IMR-90 (cell line): ENCODE results near the gene AP1S1.

Source experiments
- BHLHE40 ChIP-seq: fragments of 150-350 bp; IDR thresholded peaks from 2 replicates; pipeline ENCODE4 v1.6.1; 2016; ENCODE audit warnings: mild to moderate bottlenecking, low read depth, low read length
- CEBPB ChIP-seq: IDR thresholded peaks from 2 replicates; pipeline ENCODE4 v1.6.1; 2012; ENCODE audit warnings: low read depth, low read length, improper control_type of control experiment
- FOS ChIP-seq: fragments of 150-350 bp; IDR thresholded peaks from 2 replicates; pipeline ENCODE4 v1.6.1; 2016; ENCODE audit warnings: low read depth, low read length
- MAFK ChIP-seq: IDR thresholded peaks from 2 replicates; pipeline ENCODE4 v1.6.1; 2012; ENCODE audit warnings: low read depth, low read length, improper control_type of control experiment
- MAZ ChIP-seq: IDR thresholded peaks from 2 replicates; pipeline ENCODE4 v1.6.1; 2012; ENCODE audit warnings: low read depth, mild to moderate bottlenecking, low read length, improper control_type of control experiment, moderate library complexity, borderline replicate concordance
- NFE2L2 ChIP-seq: fragments of 150-350 bp; IDR thresholded peaks from 2 replicates; pipeline ENCODE4 v1.6.1; 2016; ENCODE audit warnings: low read depth, mild to moderate bottlenecking, low read length
- POLR2A ChIP-seq: IDR thresholded peaks from 2 replicates; pipeline ENCODE4 v1.6.1; 2012; ENCODE audit warnings: mild to moderate bottlenecking, low read depth, low read length
- RFX5 ChIP-seq: IDR thresholded peaks from 2 replicates; pipeline ENCODE4 v1.8.0; 2012; ENCODE audit warnings: low read depth, mild to moderate bottlenecking, low read length, moderate library complexity
- SMC3 ChIP-seq: fragments of 150-350 bp; IDR thresholded peaks from 2 replicates; pipeline ENCODE4 v1.6.1; 2016; ENCODE audit warnings: low read depth, mild to moderate bottlenecking, antibody characterized with exemption, low read length, moderate library complexity
- TF ChIP-seq, protein P1 (sequence below): conservative IDR thresholded peaks from 2 replicates; pipeline ENCODE4 v1.5.1; 2012; ENCODE audit warnings: mild to moderate bottlenecking, low read depth, low read length, improper control_type of control experiment
- TF ChIP-seq, protein P2 (sequence below): fragments of 150-350 bp; IDR thresholded peaks from 2 replicates; pipeline ENCODE4 v1.6.1; 2017; ENCODE audit warnings: mild to moderate bottlenecking, antibody characterized with exemption, low read length, low read depth

DNA sequence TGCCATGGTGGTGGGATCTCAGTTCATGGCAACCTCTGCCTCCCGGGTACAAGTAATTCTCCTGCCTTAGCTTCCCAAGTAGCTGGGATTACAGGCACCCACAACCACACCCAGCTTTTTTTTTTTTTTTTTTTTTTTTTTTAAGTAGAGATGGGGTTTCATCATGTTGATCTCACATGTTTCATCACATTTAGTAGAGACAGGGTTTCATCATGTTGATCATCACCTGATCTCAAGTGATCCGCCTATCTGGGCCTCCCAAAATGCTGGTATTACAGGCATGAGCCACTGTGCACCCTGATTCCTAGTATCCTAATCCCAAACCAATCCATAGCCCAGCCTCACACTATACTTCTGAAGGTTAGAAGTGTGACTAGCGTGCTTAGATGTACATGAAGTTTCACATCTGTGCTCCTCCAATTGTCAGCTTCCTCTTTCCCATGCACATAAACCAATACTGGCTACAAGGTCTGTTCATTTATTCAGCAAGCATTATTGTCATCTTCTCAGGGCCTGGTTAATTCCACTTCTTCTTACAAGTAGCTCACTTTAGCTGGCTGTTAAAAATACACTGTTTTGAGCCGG is 32.7 kb downstream of the AP1S1 start:
- TF ChIP-seq, protein P1, sequence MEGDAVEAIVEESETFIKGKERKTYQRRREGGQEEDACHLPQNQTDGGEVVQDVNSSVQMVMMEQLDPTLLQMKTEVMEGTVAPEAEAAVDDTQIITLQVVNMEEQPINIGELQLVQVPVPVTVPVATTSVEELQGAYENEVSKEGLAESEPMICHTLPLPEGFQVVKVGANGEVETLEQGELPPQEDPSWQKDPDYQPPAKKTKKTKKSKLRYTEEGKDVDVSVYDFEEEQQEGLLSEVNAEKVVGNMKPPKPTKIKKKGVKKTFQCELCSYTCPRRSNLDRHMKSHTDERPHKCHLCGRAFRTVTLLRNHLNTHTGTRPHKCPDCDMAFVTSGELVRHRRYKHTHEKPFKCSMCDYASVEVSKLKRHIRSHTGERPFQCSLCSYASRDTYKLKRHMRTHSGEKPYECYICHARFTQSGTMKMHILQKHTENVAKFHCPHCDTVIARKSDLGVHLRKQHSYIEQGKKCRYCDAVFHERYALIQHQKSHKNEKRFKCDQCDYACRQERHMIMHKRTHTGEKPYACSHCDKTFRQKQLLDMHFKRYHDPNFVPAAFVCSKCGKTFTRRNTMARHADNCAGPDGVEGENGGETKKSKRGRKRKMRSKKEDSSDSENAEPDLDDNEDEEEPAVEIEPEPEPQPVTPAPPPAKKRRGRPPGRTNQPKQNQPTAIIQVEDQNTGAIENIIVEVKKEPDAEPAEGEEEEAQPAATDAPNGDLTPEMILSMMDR, result no peak
- no peak for TF ChIP-seq POLR2A
- TF ChIP-seq, protein P2, sequence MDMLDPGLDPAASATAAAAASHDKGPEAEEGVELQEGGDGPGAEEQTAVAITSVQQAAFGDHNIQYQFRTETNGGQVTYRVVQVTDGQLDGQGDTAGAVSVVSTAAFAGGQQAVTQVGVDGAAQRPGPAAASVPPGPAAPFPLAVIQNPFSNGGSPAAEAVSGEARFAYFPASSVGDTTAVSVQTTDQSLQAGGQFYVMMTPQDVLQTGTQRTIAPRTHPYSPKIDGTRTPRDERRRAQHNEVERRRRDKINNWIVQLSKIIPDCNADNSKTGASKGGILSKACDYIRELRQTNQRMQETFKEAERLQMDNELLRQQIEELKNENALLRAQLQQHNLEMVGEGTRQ, result no peak
- TF ChIP-seq MAFK, result no peak
- TF ChIP-seq NFE2L2, result no peak
- no peak for TF ChIP-seq CEBPB
- no peak for TF ChIP-seq SMC3
- TF ChIP-seq BHLHE40, result no peak
- TF ChIP-seq FOS, result no peak
- no peak for TF ChIP-seq RFX5
- no peak for TF ChIP-seq MAZ
